ENCODE measurements around the gene CA10. TPM values are rescaled to one million over a fixed set of nuclear protein-coding genes. Genes with fewer than 3 reads are reported as not detected.

CA10 gene
- total RNA-seq, 4 donors from 2014 or later = 0.96 to 4.1 (median 1.1) TPM; not detected in 1

DNA sequence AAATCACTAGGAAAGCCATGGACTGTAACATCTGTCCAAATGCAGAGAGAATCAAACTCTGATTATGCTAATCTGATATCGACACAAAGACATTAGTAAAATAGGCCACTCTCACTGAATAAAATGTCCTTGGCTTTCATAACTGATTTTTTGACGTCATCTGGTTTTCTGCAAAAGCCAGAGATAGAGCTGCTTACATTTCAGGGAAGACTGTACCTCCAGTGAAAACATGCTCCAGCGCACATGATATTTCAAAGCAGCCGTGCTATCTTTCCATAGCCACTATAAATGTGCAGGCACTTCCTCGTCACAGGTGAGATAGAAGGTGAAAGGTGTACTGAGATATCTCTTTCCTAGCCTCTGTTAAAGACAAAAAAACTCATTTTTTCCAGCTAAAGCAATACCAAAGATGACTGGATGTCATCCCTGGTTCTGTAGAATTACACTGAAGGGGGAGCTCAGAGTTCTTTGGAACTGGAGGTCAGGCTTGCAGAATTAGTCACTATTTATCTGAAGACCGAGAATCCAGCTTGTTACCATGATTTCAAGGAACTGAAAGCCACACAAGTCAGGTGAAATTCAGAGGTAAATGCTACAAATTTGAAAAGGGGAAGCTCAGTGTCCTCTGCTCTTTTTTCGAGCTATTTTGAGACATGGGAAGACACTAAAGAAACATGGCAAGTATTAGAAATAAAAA is 249.5 kb downstream of the CA10 start:
- no peaks in the 10 kb centered on the region for H3K36me3 ChIP-seq
- no peak overlapping the region for H3K27ac ChIP-seq
- 48 to 55% methylated on average over 2 to 7 of the region's 7 CpGs for WGBS, 2 donors (ENCODE audit: low coverage in 1 of 2)
- DNase-seq = no peak
- H3K4me1 ChIP-seq = no peaks in the 10 kb centered on the region
- no peak overlapping the region for H3K4me3 ChIP-seq
- intact Hi-C loops (cut with DNase I; ENCODE audit: low total_unique reads) (no loop called here), in situ Hi-C loops (cut with MboI; ENCODE audit: low pct_ligation_motif_present in 1 of 4, low pct_unique_long_range_greater_than_20kb in 1 of 4, low sequenced_read_pairs in 3 of 4) (no loop called here)
- H3K27me3 ChIP-seq = no peaks in the 10 kb centered on the region
- no peaks in the 10 kb centered on the region for H3K9me3 ChIP-seq
- TF ChIP-seq POLR2A (IDR thresholded peaks at IDR 0.05) (no peak), EP300 (IDR thresholded peaks at IDR 0.05; ENCODE audit: low read depth) (no peak)
- TF ChIP-seq, protein P1, sequence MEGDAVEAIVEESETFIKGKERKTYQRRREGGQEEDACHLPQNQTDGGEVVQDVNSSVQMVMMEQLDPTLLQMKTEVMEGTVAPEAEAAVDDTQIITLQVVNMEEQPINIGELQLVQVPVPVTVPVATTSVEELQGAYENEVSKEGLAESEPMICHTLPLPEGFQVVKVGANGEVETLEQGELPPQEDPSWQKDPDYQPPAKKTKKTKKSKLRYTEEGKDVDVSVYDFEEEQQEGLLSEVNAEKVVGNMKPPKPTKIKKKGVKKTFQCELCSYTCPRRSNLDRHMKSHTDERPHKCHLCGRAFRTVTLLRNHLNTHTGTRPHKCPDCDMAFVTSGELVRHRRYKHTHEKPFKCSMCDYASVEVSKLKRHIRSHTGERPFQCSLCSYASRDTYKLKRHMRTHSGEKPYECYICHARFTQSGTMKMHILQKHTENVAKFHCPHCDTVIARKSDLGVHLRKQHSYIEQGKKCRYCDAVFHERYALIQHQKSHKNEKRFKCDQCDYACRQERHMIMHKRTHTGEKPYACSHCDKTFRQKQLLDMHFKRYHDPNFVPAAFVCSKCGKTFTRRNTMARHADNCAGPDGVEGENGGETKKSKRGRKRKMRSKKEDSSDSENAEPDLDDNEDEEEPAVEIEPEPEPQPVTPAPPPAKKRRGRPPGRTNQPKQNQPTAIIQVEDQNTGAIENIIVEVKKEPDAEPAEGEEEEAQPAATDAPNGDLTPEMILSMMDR (IDR thresholded peaks at IDR 0.05) = no peak

DNA sequence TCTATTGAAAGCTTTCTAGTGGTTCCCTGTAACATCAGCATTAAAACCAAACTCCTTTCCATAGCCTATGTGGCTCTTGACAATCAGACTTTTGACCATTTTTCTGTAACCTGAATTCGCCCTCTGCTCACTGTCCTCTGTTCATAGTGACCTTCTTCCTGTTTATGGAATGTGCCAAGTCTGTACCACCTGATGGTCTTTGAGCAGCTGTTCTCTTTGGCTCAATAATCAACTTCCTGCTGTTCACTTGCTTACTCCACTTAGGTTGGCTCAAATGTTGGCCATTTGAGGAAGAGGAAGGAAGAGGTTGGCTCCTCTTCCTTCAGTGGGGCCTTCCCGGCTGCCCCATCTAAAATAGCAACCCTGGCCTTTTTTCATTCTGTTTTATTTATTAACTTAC is 251.5 kb downstream of the CA10 start:
- no peaks in the 10 kb centered on the region for H3K36me3 ChIP-seq
- intact Hi-C loops (cut with DNase I; ENCODE audit: low total_unique reads) (no loop called here), in situ Hi-C loops (cut with MboI; ENCODE audit: low pct_ligation_motif_present in 1 of 4, low pct_unique_long_range_greater_than_20kb in 1 of 4, low sequenced_read_pairs in 3 of 4) (no loop called here)
- WGBS, 2 donors (ENCODE audit: low coverage in 1 of 2) = 67 to 76% methylated on average over 2 of the region's 2 CpGs
- H3K4me3 ChIP-seq = no peak overlapping the region
- TF ChIP-seq POLR2A (IDR thresholded peaks at IDR 0.05) (no peak), EP300 (IDR thresholded peaks at IDR 0.05; ENCODE audit: low read depth) (no peak), POLR2AphosphoS5 (IDR thresholded peaks at IDR 0.05) (no peak)
- TF ChIP-seq, protein P1 (IDR thresholded peaks at IDR 0.05) = no peak
- H3K9me3 ChIP-seq = no peaks in the 10 kb centered on the region
- no peak for DNase-seq
- H3K4me1 ChIP-seq = no peaks in the 10 kb centered on the region
- H3K27ac ChIP-seq = no peak overlapping the region
- no peaks in the 10 kb centered on the region for H3K27me3 ChIP-seq

DNA sequence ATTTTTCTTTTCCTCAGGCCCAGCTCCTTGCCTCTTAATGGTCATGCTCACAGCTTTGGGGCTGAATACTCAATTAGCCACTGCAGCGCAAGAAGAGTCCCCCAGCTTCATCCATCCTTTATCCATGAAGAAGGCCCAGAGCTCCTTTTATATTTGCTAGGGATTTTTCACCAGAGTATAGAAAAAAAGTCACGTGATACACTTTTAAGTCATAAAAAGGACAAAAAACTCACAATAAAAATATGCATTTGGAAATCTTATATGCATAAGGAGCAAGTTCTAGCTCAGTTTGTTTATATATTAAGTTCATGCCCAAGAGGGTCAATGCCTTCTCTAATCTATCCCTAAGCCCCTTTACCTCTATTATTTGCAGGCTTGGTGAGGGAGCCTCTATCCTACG is 254.1 kb downstream of the CA10 start:
- in situ Hi-C loops (cut with MboI; ENCODE audit: low pct_ligation_motif_present in 1 of 4, low pct_unique_long_range_greater_than_20kb in 1 of 4, low sequenced_read_pairs in 3 of 4) = no loop called here
- no peak overlapping the region for H3K27ac ChIP-seq
- no peaks in the 10 kb centered on the region for H3K36me3 ChIP-seq
- intact Hi-C loops (cut with DNase I; ENCODE audit: low total_unique reads) = no loop called here
- TF ChIP-seq EP300 (IDR thresholded peaks at IDR 0.05; ENCODE audit: low read depth) (no peak), POLR2AphosphoS5 (IDR thresholded peaks at IDR 0.05) (no peak)
- no peaks in the 10 kb centered on the region for H3K4me1 ChIP-seq
- DNase-seq = no peak
- no peaks in the 10 kb centered on the region for H3K9me3 ChIP-seq
- WGBS, 2 donors (ENCODE audit: low coverage in 1 of 2) = 81 to 83% methylated on average over 2 to 3 of the region's 3 CpGs
- H3K4me3 ChIP-seq = no peak overlapping the region
- no peaks in the 10 kb centered on the region for H3K27me3 ChIP-seq

DNA sequence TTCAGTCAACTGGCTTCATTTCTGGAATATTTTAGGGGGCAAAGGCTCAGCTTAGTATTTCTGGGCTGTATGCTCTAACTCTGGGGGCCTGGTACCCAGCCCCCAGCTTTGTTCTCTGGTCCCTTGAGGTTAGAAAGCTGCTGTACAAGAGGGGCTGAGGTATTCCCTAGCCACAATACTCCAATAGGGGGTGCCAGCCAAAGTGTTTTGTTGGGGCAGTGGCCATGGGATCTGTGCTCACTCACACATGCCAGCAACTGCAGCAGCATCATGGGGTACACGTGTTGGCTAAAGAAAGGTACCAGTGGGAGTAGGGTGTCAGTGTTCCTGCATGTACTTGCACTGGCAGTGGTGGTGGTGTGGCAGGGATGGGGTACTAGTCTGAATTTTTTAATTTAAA is 257.3 kb downstream of the CA10 start:
- Histone ChIP-seq H3K27ac (no peak overlapping the region), H3K36me3 (no peaks in the 10 kb centered on the region), H3K4me1 (no peaks in the 10 kb centered on the region), H3K9me3 (no peaks in the 10 kb centered on the region), H3K4me3 (no peak overlapping the region), H3K27me3 (no peaks in the 10 kb centered on the region)
- intact Hi-C loops (cut with DNase I; ENCODE audit: low total_unique reads) = no loop called here
- DNase-seq = no peak
- TF ChIP-seq, protein P1 (IDR thresholded peaks at IDR 0.05) = no peak
- no peak for TF ChIP-seq POLR2A (IDR thresholded peaks at IDR 0.05)
- no peak for TF ChIP-seq POLR2AphosphoS5 (IDR thresholded peaks at IDR 0.05)
- TF ChIP-seq EP300 (IDR thresholded peaks at IDR 0.05; ENCODE audit: low read depth) = no peak
- WGBS, 2 donors (ENCODE audit: low coverage in 1 of 2) = 59% methylated on average over 1 of the region's 1 CpG; no CpG with 5 or more reads in 1 of the 2 donors
- in situ Hi-C loops (cut with MboI; ENCODE audit: low pct_ligation_motif_present in 1 of 4, low pct_unique_long_range_greater_than_20kb in 1 of 4, low sequenced_read_pairs in 3 of 4) = no loop called here

DNA sequence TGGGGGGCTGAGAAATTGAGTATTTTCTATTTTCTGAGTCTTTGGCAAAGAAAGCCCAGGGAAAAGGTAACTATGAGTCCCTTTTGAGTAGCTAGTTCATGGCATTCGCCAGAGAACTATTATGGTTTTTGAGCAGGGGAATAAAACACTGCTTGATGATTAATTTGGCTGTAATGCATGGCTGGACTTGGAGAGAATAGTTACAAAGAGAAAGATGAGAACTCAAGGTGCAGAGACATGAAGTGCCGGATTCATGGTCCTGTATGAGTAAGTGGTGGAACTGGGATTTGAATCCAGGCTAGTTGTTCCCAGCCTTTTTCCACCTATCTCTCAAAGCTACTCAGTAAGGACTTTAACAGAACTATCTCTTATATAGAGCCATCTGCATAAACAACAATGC is 266.6 kb downstream of the CA10 start:
- Histone ChIP-seq H3K4me3 (no peak overlapping the region), H3K36me3 (no peaks in the 10 kb centered on the region), H3K9me3 (no peaks in the 10 kb centered on the region), H3K27me3 (no peaks in the 10 kb centered on the region), H3K27ac (no peak overlapping the region), H3K4me1 (no peaks in the 10 kb centered on the region)
- TF ChIP-seq, protein P1 (IDR thresholded peaks at IDR 0.05) = no peak
- no peak for TF ChIP-seq EP300 (IDR thresholded peaks at IDR 0.05; ENCODE audit: low read depth)
- no peak for TF ChIP-seq POLR2AphosphoS5 (IDR thresholded peaks at IDR 0.05)
- no peak for TF ChIP-seq POLR2A (IDR thresholded peaks at IDR 0.05)
- intact Hi-C loops (cut with DNase I; ENCODE audit: low total_unique reads) = no loop called here
- in situ Hi-C loops (cut with MboI; ENCODE audit: low pct_ligation_motif_present in 1 of 4, low pct_unique_long_range_greater_than_20kb in 1 of 4, low sequenced_read_pairs in 3 of 4) = no loop called here
- WGBS, 2 donors (ENCODE audit: low coverage in 1 of 2) = 86 to 100% methylated on average over 2 of the region's 2 CpGs
- DNase-seq = no peak

Data from transverse colon (tissue), 4 donors.